Tibial nerve (tissue), 4 donors: ENCODE results near the gene FERMT3.

ENCODE experiments used
- EP300 ChIP-seq, 2 donors: sonication (generic); formaldehyde crosslinking; IDR thresholded peaks; one replicate each; pipeline ENCODE4 v1.6.1; 2017; ENCODE audit warnings: antibody characterized with exemption in 2 of 2, mild to moderate bottlenecking in 1 of 2
- POLR2A ChIP-seq, 2 donors: fragments of 450-650 bp; IDR thresholded peaks; one replicate each; pipeline ENCODE4 v1.6.1; 2017; ENCODE audit warnings: antibody characterized with exemption in 2 of 2, mild to moderate bottlenecking in 2 of 2, moderate library complexity in 2 of 2
- TF ChIP-seq, protein P1 (sequence below), 5 experiments: fragments of 200-600 bp in 3 of 5; fragments of 450-650 bp in 2 of 5; sonication (generic) in 3 of 5; IDR thresholded peaks; one replicate each; pipeline ENCODE4 v1.5.1; 2016 to 2019; ENCODE audit warnings: antibody characterized with exemption in 5 of 5, mild to moderate bottlenecking in 3 of 5, moderate library complexity in 2 of 5

DNA sequence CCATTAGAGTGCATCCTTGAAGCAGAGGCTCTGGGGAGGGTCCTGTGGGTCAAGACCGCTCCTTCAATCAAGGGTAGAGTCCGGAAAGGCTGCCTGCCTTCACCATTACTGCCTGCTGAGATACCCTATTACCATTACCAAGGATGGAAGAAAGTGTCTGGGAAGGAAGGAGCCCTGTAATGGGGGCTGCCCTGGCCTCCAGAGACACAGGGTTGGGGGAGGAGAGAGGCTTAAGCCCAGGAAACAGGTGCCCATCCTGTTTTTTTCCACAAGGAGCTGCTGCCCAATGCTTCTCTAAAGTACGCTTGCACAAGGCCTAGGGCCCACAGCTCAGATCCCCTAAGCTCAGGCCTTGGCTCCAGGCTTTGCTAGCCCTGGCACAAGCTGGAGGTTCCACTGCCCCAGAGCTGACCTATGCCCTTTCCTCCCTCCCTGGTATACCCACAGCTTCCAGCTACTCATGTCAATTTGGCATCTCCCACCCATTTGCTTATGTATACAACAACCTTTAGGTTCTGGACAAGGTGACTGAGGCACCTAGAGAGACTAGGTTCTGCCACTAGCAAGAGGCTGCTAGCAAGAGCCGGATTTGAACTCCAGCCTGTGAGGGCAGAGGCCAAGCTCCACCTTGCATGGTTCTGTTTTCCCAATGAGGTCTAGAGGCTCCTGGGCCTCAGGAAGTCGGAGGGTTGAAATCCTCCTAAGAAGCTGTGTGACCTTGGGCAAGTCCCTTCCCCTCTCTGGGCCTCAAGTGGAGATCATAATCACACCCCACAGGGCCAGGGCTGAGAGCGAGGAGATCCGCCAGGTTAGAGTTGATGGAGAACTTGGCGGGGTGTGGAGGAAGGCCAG, 43.3 kb downstream of the FERMT3 start:
- TF ChIP-seq POLR2A (IDR thresholded peaks at IDR 0.05), result no peak
- TF ChIP-seq, protein P1, sequence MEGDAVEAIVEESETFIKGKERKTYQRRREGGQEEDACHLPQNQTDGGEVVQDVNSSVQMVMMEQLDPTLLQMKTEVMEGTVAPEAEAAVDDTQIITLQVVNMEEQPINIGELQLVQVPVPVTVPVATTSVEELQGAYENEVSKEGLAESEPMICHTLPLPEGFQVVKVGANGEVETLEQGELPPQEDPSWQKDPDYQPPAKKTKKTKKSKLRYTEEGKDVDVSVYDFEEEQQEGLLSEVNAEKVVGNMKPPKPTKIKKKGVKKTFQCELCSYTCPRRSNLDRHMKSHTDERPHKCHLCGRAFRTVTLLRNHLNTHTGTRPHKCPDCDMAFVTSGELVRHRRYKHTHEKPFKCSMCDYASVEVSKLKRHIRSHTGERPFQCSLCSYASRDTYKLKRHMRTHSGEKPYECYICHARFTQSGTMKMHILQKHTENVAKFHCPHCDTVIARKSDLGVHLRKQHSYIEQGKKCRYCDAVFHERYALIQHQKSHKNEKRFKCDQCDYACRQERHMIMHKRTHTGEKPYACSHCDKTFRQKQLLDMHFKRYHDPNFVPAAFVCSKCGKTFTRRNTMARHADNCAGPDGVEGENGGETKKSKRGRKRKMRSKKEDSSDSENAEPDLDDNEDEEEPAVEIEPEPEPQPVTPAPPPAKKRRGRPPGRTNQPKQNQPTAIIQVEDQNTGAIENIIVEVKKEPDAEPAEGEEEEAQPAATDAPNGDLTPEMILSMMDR (IDR thresholded peaks at IDR 0.05), result no peak
- TF ChIP-seq EP300 (IDR thresholded peaks at IDR 0.05), result no peak
